ENCODE measurements around the gene PDGFRB.

Gene PDGFRB

DNA sequence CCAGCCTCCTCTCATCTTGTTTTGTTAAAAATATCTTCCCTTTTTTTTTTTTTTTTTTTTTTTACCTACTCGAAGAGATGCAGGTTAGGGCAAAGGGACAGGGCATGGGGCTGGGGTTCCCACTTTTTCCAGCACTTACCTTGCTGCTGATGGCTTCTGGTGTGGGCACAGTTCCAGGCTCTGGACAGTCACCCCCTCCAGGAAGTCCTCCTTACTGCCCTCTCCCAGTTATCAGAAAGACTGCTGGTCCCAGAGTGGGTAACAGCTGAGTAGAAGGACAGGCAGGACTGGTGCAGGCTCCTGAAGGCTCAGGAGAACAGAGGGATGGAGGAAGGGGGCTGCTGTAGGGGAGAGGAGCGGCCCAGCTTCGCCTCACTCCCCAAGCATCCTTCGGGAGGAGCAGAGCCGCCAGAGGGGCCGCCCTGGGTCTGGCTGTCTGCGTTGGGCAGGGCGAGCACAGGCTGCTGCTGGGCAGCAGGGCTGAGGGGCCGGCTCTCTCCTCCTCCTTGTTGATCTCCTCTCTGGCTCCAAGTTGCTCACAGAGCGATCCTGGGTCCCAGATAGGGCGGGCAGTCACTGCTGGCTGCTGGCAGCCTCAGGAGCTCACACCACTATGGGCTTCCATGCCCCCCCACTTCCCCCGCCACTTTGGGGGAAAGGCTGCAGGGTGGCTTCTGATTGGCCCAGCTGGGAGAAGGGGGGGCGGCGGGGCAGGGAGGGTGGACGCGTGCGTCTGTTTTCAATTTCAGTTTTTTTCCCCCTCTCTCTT, at the start of gene PDGFRB:
Gene PDGFRB (minus strand): TSS at position 588 of the 769 bp plus-strand sequence. CDS start 18,798 bp downstream, outside the sequence.
- DNase-seq = no peak

DNA sequence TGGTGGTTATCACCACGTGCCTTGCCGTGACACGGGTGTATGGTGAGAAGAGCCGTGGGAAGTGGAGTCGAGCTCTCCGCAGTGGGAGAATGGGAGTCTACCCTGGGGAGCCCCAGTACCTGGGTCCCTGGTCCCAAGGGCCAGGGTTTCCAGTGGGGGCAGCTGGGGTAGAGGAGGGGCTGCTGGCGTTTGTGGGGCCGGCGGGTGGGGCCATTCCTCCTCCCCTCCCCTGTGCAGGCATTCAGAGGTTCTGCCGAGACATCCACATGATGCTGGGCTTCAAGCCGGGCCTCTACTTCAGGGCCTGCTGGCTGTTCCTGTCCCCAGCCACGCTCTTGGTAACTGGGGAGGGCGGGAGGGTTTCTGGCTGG, 48.9 kb upstream of the PDGFRB start:
- no peak for DNase-seq

DNA sequence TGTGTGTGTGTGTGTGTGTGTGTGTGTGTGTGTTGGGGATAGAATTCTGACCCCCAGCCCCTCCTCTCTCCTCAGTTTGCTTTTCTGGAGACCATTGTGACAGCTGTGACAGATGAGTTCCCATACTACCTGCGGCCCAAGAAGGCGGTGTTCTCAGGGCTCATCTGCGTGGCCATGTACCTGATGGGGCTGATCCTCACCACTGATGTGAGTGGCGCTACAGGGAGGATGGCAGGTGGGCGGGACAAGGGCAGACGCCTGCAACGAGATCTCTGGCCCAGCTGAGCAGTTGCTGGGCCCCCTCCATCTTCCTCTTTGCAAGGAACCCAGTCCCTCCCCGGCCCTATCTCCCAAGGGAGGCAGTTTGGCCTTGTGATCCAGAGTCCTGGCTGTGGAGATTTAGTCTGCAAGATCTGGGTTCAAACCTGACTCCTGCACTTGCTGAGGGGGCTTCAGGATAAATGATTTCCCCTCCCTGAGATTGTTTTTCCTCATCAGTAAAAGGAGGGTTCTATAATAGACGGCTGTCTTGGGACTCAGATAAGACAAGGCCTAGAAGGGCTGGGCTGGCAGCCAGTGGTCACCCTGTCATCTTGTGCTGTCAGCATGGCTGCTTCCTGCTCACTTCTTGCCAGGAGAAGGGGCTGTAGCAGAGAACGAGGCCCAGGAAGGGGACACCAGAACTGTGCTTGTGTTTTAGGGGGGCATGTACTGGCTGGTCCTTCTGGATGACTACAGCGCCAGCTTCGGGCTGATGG, 48.4 kb upstream of the PDGFRB start:
- no peak for DNase-seq

DNA sequence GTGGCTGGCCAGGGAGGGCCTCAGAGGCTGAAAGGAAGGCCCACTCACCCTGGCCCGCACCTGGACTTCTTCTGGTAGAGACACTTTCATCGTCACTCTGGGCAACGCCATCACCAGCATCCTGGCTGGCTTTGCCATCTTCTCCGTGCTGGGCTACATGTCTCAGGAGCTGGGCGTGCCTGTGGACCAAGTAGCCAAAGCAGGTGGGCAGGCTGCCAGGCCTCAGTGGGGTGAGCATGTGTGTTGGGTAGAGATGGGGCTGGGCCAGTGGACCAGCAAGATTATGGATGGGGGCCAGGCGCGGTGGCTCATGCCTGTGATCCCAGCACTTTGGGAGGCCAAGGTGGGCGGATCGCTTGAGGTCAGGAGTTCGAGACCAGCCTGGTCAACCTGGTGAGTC, 46.9 kb upstream of the PDGFRB start:
- no peak for DNase-seq

DNA sequence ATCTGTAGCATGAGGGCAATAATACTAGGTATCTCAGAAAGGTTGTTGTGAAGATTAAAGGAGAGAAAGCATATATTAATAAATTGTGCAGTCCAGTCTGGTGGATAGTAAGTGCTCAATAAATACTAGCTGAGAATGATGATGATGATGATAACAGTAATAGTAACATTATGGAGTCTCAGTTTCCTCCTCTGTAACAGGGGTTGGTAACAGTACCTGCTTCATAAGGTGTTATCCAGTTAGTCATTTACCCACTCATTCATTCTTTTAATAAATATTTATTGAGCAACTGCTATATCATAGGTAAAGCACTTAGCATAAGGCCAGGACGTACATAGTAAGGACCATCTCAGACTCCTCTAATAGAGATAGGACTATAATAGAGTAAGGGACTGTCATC, 41.8 kb upstream of the PDGFRB start:
- DNase-seq = no peak

DNA sequence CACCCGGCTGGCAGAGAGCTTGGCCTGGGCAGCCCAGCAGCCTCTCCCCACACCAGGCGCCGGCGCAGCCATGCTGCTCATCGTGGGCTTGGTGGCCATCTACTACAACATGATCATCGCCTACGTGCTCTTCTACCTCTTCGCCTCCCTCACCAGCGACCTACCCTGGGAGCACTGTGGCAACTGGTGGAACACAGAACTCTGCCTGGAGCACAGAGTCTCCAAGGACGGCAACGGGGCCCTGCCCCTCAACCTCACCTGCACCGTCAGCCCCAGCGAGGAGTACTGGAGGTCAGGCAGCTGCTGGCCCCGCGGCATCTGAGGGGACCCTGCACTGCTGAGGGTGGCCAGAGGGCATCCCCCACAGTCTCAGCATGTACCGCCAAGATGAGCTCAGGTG, 41.3 kb upstream of the PDGFRB start:
- no peak for DNase-seq

DNA sequence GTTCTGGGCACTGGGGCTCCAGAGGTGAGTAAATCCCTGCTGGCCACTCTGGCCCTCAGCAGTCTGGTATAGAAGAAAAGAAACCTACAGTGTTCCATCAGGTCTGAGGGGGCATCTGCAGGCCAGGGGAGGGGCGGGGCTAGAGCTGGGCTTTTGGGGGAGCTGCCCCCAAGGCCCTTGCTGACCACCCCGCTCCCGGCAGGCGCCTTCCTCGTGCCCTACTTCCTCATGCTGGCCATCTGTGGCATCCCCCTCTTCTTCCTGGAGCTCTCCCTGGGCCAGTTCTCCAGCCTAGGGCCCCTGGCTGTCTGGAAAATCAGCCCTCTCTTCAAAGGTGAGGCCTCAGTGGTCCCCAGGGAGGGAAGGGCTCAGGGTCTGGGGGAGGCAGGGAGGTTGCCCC, 40.9 kb upstream of the PDGFRB start:
- no peak for DNase-seq

DNA sequence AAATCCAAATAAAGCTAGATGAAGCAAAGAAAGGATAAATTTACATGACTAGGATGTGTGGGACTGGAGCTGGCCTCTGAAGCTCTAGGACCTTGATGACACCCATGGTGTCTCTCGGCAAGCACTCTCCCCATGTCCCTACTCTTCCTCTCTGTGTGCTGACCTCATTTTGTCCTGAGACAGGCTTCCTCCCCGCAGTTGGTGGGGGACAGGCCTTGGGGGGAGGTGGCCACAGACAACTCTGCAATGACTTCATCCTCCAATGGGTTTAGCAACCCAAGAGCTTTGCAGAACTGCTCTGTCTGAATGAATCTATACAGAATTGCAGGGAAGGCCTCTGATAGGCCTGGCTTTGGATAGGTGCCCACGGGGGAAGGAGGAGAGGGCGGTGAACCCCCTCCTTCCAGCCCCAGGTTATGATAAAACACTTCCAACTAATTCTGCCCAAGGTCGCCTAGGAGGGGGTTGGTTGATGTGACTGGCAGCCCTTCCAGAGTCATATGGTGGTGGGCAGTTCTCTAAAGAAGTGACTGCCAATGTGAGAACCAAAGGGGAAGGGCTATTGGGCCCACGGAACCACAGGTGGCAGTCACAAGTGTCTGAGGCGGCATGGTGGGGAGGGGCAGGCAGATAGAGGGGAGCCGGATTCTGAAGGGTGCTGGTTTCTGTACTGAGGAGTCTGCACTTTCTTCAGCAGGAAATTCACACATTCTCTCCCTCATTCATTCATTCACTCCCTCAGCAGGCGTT, 40.3 kb upstream of the PDGFRB start:
- no peak for DNase-seq

DNA sequence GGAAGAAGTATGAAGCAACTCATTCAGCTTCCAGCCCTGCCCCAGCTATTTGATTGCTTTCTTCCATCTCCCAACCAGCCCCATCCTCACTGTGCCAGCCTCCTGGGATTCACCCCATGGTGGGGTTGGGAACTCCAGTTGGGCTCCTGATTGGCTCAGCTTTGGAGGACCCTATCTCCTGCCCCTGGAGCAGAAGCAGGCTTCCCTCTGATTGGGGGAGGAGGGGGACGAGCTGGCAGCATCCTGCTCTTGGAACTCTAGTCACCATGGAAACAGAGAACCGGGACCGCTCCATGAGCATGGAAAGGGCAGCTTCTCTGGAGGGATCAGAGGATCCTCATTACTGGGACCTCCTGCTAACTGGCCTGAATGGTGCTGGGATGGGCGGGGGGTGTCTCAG, 36.8 kb upstream of the PDGFRB start:
- no peak for DNase-seq

DNA sequence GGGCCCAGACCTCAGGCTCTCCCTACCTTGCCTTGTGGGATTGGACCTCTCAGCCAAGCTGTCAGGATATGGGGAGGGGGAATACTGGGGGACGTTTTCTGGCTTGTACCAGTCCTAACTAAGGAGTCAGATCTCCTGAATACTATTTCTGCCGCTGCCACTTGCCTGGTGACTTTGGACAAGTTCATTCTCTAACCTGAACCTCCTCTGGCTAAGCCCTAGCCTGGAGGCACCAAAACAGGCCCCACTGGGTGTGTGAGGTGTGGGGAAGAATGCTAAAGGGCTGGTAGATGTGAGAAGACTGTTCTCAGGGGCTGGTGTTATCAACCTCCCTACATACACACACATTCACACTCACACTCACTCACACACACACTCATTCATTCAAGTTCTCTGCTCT, 35.3 kb upstream of the PDGFRB start:
- DNase-seq = no peak

DNA sequence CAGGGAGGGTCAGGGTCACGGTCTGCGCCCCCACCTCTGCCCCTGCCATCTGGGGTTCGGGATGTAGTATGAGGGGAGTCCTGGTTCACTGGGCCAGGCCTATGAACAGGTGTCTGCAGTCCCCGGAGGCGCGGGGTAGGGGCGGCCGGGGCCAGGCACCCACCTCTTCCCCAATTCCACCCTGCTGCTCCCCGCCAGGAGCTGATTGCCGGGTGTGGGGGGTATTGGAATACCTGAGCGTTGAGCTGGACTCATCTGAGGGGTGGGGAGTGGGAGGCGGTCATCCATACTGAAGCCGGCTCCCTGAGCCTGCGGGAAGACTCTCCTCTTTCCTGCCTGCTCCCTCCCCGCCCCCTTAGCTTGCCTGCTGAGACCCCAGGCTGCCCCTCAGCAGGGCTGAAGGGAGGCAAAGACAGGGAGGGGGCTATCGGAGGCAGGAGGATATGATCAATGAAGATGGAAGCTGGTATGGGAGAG, 34.9 kb upstream of the PDGFRB start:
- no peak for DNase-seq

DNA sequence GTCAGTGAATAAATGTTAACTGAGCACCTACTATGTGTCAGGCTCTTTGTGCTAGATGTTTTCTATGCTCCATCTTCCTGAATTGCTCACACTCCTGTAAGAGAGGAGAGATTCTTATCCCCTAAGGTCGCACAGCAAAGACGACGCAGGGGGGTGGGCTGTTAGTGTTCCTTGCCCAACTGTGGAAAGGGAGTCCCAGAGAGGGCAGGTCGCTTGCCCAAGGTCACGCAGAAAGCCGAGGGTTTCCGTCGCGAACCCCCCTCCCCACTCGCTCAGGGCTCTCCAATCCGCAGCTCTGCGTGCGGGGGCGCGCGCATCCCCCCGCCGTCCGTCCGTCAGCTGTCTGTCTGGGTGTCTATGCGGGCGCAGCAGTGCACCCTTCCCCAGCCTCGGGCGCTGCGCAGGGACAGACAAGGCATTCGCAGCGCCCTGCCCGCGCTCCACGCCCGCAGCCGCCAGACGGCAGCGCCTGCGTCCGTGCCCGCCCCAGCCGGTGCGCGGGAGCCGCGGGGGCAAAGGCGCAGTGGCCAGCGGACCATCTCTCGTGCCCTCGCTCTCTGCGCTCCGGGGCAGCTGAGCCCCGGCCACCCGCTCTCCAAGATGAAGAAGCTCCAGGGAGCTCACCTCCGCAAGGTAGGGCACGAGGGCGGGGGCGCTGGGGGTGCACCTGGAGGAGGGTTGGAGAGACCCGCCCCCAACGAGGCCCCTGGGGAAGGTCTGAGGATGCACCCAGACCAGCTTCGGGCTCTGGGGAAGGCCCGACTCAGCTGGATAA, 34.3 kb upstream of the PDGFRB start, which contains the start of gene SLC6A7:
Gene SLC6A7 (plus strand): TSS at position 335 of the 775 bp plus-strand sequence. CDS start 266 bp downstream, at position 601.
- no peak for DNase-seq

DNA sequence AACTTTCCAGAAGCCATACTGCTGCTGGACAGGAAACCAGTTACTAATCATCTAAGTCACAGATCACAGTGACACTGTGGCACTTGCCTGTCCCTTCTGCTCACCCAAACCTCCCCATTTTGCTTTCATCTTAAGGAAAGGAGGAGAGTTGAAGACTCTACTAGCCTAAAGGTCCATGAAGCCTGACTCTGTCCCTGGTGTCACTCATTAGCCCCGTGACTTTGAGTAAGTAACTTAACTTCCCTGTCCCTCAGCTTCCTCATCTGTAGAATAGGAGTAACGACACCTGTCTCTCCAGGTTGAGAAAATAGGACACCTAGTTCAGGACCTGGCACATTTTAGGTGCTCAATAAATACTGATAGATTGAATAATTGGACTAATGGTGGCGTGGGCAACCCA, 33.7 kb upstream of the PDGFRB start:
- no peak for DNase-seq

DNA sequence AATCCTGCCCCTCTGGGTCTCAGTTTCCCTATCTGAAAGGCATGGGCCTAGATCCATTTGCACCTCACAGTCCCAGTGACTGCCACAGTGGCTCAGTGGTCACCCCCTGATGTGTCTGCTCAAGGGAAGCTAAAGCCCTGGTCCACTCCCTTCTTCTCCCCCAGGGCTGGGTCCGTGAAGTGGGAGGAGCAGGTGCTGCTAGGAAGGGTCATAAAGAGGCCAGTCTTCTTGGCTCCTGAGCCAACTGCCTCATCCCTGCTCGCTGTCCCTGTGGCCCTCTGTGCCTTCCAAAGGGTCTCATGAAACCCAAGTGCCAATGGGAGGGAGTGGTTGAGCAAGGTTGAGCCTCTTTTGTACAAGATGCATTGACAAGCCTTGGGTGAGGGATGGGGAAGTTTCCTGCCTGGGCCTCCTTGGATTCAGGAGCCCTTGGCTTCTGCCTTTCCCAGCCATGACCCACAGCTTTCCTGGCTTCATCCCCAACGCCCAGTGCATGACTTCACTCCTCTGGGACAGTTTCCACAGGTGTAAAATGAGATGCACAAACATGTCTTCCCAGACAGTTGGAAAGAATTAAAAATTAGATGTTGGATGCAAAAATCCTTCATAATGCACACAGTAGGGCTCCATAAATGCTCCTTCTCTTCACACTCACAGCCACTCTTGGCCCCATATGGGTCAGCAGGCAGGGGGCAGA, 32.6 kb upstream of the PDGFRB start:
- DNase-seq = no peak

DNA sequence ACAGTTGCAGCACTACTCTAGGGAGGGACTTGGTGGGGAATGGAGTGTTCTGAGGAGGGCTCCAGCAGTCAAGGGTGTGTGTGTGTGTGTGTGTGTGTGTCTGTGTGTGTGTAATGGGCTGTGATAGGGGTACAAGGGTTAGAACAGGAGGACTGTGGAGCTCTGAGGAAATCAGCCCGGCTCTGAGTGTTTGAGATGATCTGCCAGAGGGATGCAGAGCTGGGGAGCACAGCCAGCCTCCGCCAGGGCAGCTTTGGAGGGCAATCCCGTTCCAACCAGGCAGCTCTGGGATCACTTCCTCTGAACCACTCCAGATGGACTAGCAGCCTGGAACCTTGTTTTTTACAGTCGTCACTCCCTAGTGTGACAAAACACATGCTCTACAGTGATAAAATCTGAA, 31.3 kb upstream of the PDGFRB start:
- no peak for DNase-seq

DNA sequence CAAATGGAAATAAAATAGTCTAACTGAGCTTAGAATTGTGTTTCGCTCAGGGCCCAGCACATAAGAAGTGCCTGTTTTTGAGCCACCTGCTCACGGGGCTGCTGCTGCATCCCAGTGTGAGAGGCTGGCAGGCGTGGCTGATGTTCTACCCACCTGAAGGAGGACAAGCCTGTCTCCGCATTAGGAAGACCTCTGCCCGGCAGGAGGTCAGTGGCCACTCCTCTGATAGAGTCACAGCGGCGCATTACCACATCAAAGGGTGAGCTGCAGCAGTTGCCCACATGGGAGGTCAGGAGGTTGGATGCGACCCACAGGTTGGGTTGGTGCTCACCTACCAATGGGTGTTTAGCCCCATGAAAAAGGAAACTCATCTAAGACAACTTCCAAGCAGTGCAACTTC, 30.5 kb upstream of the PDGFRB start:
- DNase-seq = no peak

DNA sequence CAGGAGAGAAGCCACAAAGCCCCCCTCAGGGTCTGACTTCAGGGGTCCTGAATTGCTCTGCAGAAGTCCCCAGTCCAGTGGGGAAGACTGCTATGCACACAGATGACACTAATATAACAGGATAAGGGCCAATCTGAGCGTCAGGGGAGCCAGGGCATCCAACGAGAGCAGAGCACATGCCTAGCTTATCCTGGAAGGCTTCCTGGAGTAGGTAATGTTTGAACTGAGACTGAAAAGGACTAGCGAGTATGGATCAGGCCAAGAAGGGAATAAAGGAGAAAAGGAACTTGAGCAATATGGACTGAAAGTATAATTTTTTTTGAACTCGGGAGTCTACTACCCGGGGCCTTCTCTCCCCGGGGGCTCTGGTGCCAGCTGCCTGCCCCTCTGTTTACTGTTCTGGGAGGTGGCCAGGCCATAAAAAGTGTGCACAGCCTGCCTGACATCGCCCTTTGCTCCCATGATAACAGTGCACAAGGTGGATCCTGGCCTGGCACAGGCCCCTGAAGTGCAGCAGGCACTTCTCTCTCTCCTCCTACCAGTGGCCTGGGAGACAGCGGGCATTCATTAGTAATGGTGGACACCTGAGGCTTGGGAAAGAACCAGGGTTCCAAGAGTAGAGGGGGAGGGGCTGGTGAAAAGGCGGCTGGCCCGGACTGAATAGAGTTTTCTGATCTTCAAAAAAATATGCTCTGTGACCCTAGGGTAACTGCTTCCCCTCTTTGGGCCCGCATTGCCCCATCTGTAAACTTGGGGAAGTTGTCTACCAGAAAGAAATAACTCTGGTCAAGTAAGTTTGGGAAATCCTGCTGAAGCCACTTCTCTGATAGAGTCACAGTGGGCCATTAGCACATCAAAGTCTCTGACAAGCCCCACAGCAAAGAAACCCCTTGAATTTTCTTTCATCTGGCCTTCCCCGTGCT, 29.6 kb upstream of the PDGFRB start:
- no peak for DNase-seq

DNA sequence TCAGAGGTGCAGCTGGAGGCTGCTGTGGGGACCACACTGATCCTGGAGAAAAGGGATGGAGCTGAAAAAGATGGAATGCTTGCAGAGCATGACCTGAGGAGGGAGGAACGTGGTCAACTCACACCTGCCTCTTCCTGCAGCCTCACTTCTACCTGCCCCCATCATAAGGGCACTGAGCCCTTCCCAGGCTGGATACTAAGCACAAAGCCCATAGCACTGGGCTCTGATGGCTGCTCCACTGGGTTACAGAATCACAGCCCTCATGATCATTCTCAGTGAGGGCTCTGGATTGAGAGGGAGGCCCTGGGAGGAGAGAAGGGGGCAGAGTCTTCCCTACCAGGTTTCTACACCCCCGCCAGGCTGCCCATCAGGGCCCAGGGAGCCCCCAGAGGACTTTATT, 28.4 kb upstream of the PDGFRB start:
- DNase-seq = no peak

DNA sequence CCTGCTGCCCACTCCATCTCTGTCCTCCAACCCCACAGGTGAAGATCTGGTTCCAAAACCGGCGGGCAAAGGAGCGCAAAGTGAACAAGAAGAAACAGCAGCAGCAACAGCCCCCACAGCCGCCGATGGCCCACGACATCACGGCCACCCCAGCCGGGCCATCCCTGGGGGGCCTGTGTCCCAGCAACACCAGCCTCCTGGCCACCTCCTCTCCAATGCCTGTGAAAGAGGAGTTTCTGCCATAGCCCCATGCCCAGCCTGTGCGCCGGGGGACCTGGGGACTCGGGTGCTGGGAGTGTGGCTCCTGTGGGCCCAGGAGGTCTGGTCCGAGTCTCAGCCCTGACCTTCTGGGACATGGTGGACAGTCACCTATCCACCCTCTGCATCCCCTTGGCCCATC, 27.8 kb upstream of the PDGFRB start:
- DNase-seq = no peak

DNA sequence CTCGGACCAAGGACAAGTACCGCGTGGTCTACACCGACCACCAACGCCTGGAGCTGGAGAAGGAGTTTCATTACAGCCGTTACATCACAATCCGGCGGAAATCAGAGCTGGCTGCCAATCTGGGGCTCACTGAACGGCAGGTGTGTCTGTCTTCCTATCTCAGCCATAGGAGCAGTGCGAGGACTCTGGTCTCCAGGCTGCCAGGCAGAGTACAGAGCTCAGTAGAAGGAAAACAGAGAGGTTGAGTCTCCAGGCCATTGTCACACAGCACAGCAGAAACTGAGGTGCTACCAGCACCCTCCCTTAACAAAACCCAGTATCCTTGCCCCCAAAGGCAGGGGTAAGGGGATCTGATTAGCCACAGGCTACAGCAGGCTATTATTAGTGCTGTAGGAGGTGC, 27.1 kb upstream of the PDGFRB start:
- no peak for DNase-seq

Measured in NCI-H2107 (cell line).